GM20431 (cell line): ENCODE data around the gene LMNTD1.
"Not testable (repeated sequence)": the region's sequence is repeated elsewhere in the genome, so short reads cannot be mapped to it uniquely, and the experiment has no call there.

Experiments
- in situ Hi-C: fragments of 300-500 bp; cut with MseI, MboI; formaldehyde crosslinking; loops from one replicate; pipeline ENCODE4 v1.15.0; 2020; ENCODE audit warnings: low sequenced_read_pairs; ENCODE audit not compliant: unreplicated experiment

Gene LMNTD1

GRCh38 chr12:25553098-25553497 lies at the start of gene LMNTD1:
TSS of gene LMNTD1 (minus strand) at chr12:25553283. CDS start at chr12:25552959, 324 bp downstream.
- in situ Hi-C loops: loop anchor here (10.0 kb wide), 1 partner anchor 118 kb away; no protein-coding TSS in a partner anchor

- in situ Hi-C loops: no loop called here
Observed at GRCh38 chr12:25598956-25599355, 45.9 kb upstream of the LMNTD1 start.

- in situ Hi-C loops: not testable (repeated sequence)
Observed at GRCh38 chr12:25595496-25595895, 42.4 kb upstream of the LMNTD1 start.

GRCh38 chr12:25594376-25594775 lies 41.3 kb upstream of the LMNTD1 start:
- in situ Hi-C loops: no loop called here

- in situ Hi-C loops: no loop called here
Observed at GRCh38 chr12:25592725-25593495, 39.8 kb upstream of the LMNTD1 start.

GRCh38 chr12:25591144-25591543 lies 38.1 kb upstream of the LMNTD1 start:
- in situ Hi-C loops: no loop called here

- in situ Hi-C loops: no loop called here
Observed at GRCh38 chr12:25590011-25590721, 37.1 kb upstream of the LMNTD1 start.

- in situ Hi-C loops: no loop called here
Observed at GRCh38 chr12:25587346-25587745, 34.3 kb upstream of the LMNTD1 start.

- in situ Hi-C loops: no loop called here
Observed at GRCh38 chr12:25585662-25586061, 32.6 kb upstream of the LMNTD1 start.

GRCh38 chr12:25585021-25585523 lies 32.0 kb upstream of the LMNTD1 start:
- in situ Hi-C loops: no loop called here

- in situ Hi-C loops: no loop called here
Observed at GRCh38 chr12:25584596-25584995, 31.5 kb upstream of the LMNTD1 start.

GRCh38 chr12:25583545-25583944 lies 30.5 kb upstream of the LMNTD1 start:
- in situ Hi-C loops: no loop called here

GRCh38 chr12:25581067-25581466 lies 28.0 kb upstream of the LMNTD1 start:
- in situ Hi-C loops: no loop called here

- in situ Hi-C loops: no loop called here
Observed at GRCh38 chr12:25578411-25579143, 25.5 kb upstream of the LMNTD1 start.

GRCh38 chr12:25574761-25575160 lies 21.7 kb upstream of the LMNTD1 start:
- in situ Hi-C loops: no loop called here

GRCh38 chr12:25573346-25573745 lies 20.3 kb upstream of the LMNTD1 start:
- in situ Hi-C loops: no loop called here

GRCh38 chr12:25570418-25570817 lies 17.3 kb upstream of the LMNTD1 start:
- in situ Hi-C loops: no loop called here

GRCh38 chr12:25566202-25566949 lies 13.3 kb upstream of the LMNTD1 start:
- in situ Hi-C loops: no loop called here

GRCh38 chr12:25558586-25558985 lies 5.5 kb upstream of the LMNTD1 start:
- in situ Hi-C loops: loop anchor here (10.0 kb wide), 1 partner anchor 124 kb away; no protein-coding TSS in a partner anchor
